HG03060 (cell line): ENCODE data around the gene FAM114A1.
"Not testable (repeated sequence)": the region's sequence is repeated elsewhere in the genome, so short reads cannot be mapped to it uniquely, and the experiment has no call there.

ENCODE experiments used
- ATAC-seq: cut with Tn5 transposase; IDR thresholded peaks from one replicate; pipeline ENCODE4 v1.9.1; 2021; ENCODE audit warnings: low read depth, moderate number of reproducible peaks; ENCODE audit not compliant: unreplicated experiment

Gene FAM114A1

GRCh38 chr4:38959248-38959647, 91.6 kb downstream of the FAM114A1 start:
- not testable (repeated sequence) for ATAC-seq

GRCh38 chr4:38964942-38965775, 97.6 kb downstream of the FAM114A1 start:
- ATAC-seq: no peak

DNA sequence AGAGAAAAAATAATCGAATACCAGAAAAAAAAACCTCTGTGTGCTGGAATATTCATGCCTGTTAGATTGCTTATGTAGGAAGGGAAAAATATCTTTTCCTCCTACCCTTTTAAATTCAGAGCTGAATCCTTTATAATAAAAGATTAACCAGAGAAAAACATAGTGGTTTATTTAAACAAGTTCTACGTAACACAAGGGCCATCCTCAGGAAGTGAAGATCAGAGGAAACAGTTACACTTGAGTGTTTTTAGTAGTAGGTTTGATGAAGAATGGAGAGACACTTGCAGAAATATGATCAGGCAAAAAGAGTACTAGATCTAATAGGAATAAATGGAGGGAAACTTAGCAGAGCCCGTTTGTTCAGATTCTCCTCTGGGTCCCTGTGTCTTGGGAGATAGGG, 98.3 kb downstream of the FAM114A1 start:
- ATAC-seq: no peak

GRCh38 chr4:38967260-38968095, 99.9 kb downstream of the FAM114A1 start:
- no peak for ATAC-seq

DNA sequence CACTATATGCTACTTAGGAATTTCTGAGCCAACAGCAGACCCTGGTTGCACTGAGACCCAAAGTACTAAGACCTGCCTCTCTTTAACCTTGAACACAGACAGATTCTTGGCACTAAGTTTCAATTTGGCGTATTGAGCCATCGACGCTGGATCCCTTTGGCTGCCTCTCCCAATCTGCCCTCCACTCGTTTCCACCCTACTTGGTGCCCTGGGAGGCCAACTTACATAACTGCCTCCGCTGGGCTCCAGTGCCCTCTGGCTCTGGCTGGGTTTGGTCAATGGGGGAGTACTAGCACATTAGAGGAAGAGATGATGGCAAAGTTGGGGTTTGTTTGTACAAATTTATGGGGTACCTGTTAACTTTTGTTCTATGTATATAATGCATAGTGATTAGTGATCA, 101.1 kb downstream of the FAM114A1 start:
- no peak for ATAC-seq

DNA sequence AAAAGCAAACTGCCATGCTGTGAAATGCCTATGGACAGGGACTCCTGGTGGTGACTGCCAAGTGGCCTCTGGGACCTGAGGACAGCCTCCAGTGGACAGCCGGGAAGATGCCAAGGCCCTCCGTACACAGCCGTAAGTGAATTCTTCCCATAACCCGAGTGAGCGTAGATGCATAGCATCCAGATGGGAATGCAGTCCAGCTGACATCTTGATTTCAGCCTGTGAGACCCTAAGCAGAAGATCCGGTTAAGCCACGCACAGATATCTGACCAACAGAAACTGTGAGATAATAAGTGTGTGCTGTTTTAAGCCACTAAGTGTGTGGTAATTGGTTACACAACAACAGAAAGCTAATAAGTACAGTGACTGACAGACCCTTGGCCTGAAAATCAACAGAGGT, 108.7 kb downstream of the FAM114A1 start:
- ATAC-seq: no peak

DNA sequence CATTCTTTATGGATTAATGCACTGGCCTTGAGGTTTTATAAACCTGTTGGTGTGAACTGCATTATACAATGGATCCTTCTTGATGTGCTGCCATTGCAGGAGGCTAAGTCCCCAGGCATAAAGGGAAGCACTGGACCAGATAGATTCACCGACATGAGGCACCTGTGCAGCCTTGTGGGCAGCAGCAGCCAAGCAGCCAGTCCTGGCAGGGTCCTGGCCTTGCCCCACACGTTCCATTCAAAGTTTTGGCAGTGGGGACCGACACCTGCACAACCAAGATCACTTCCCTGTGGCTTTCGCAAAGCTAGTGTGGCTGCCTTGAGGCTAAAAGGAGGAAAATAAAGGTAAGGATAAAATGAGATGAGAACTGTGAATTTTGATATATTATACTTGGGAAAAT, 111.5 kb downstream of the FAM114A1 start:
- no peak for ATAC-seq

DNA sequence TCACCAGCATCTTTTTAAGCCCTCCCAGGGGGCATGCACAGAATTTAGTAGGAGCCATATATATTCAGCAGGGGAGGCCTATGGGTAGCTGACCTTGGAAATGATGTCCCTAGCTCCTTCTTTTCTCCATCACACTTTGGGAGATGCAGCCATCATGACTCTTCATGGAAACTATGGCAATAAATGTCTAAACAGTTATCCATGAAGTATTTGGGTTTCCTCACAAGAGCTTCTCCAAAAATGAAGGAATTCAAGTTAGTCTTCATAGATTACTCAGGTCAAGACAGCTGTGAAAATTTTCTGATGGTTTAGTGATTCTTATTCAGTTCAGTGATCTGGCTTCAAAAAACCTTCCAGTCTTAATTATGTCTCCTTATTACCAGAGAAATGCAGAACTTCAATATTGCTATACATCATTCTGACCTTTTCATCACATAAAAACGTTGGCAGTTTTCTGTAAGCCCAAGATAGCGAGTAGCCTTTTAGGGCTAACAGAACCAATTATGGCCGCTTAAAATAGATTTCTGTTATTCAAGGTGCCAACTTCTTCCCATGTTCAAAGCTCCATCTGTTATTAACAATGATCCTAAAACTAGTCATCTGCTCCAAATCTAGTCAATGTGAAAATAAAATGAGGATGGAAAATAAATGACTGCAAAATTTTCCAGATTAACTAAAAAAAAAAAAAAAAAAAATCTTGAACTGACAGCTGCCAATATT, 112.1 kb downstream of the FAM114A1 start:
- no peak for ATAC-seq

- ATAC-seq: no peak
These were observed 113.5 kb downstream of the FAM114A1 start for GRCh38 chr4:38980903-38981676.

DNA sequence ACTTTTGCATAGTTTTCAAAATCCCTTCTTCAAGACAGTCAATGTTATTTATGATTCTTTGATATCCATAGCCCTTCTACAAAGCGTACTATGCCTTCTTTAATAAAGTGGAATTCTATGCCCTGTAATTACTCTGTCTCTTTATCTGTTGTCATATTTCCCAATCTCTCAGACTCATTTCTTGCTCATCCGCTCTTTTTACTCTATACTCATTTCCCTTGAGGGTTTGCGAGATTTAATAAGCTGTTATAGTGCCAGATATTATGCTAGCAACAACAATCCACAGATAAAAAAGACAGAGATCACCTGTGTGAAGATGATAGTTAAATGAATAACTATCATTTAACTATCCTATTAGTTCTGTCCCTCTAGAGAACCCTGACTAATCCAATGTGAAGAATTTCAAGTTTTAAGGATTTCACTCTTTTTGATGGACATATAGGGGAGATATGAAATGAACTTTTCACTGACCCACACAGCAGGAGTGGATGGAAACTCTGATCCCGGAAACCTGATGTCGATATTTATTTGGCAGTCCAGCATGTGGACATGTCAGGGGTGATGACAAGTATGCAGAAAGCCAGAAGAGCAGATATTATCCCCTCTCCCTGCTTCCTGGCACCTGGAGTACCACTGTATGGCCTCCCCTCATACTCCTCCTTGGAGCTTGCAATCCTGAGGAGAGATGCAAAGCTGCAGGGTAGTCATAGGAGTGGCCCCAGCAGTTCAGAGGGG, 114.9 kb downstream of the FAM114A1 start:
- no peak for ATAC-seq

DNA sequence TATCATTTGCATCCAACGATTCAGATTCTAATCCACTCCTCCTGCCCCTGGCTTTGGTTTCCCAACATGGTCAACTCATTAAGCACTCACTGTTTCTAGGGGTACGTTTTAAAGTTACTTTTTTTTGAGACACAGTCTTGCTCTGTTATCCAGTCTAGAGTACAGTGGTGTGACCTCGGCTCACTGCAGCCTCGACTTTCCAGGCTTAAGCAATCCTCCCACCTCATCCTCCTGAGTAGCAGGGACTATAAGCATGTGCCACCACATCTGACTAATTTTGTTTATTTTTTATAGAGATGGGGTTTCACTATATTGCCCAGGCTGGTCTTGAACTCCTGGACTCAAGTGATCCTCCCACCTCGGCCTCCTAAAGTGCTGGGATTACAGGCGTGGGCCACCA, 115.7 kb downstream of the FAM114A1 start:
- ATAC-seq: no peak

DNA sequence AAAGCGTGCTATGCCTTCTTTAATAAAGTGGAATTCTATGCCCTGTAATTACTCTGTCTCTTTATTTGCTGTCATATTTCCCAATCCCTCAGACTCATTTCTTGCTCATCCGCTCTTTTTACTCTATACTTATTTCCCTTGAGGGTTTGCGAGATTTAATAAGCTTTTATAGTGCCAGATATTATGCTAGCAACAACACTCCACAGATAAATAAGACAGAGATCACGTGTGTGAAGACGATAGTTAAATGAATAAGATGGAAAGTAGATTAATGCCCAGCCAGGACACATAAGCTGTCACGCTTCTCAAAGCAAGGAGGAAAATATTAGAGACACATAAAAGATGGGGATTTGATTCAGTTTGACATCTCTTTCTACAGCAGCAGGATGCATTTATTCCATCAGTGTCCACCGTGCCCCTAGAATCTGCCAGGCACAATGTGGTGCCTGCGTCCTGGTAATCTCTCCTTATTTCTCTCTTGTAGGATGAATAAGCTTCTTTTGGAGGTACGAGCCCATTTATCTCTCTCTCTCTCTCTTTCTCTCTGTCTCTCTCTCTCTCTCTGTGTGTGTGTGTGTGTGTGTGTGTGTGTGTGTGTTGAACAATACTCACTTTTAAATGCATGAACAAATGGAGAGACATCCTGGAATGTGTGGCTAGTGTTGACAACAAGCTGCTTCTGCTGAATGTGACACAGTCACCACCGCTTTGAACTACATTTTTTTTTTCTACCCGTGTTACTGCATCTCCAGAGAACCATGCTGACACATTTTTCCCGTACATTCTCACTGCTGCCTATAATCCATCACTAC, 116.4 kb downstream of the FAM114A1 start:
- no peak for ATAC-seq

DNA sequence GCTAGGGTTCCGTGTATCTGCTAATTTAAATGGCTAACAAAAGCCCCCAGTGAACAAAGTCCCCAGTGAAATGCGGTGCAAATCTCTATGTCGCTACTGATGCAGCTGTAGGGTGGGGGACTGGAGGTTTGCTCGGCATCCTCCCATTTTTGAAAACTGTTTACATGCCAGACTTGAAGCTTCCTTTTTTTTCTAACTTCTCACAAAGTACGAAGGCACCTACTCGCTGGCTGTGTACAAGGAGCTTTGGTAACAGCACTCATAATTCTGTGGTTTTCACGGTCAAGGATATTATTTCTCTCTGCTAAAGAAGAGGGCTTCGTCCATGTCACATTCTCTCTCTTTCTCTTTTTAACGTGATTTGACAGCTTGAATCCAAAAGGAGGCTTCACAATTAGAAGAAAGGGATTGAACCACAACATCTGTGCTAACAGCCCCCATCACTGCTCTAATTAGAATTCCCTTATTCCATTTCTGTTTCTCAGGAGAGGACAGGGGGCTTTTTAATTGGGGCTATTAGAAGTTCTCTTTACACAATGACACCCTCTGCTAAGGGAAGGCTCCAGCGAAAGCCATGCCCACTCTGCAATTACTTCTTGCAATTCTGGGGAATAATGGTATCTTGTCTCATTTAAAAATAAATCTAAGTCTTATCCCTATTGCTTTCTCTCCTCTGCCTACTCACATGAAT, 117.9 kb downstream of the FAM114A1 start:
- ATAC-seq: no peak

GRCh38 chr4:38987491-38987890, 119.9 kb downstream of the FAM114A1 start:
- ATAC-seq: no peak

- not testable (repeated sequence) for ATAC-seq
These were observed 120.7 kb downstream of the FAM114A1 start for GRCh38 chr4:38988353-38988752.

DNA sequence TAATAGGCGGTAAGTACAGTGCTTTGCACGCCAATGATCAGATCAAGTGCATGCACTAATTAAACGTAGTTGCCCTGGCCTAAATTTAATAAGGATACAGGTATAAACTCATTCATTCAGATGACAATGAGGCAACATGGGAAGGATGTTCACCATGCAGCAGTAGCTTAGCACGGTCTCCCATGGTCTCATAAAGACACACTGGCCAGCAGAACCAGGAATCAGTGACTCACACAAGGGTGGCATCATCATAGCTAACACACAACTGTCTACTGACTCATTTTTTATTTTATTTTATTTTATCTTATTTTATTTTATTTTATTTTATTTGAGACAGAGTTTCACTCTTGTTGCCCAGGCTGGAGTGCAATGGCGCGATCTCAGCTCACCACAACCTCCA, 121.9 kb downstream of the FAM114A1 start:
- ATAC-seq: no peak

DNA sequence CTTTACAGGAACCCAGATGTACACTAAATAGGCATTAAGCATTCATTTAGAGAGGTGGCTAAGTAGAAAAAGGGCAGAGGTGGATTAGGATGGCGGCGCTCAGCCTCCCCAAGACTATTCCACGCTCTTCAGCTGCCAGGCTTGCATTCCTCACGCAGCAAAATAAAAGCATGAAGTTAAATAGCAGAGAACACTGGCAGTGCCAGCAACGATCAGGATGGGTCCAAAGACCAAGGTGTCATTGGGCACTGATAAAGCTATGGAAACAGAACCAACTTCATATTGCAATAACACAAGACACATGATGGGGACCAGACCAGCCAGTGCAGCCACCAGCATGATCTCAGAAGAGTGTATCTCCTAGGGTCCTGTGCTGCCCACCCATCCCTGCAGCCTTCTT, 122.6 kb downstream of the FAM114A1 start:
- ATAC-seq: no peak

DNA sequence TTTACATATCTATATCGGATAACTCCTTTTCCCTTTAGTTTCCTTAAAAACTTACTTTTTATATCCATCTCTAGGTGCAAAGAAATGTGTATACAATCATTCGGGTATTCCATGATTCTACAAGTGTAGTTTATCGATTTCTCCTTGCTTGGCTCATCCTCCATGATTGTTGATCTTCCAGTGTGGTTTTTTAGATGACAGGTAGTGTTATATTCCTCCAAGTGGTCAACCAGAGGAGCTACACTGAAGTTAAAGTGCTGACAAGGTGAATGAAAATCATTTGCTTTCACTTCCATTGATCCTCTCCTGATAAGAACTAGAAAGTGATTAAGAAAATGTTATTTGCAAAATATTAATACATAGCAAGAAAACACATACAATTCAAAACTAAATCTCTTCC, 126.1 kb downstream of the FAM114A1 start:
- no peak for ATAC-seq
